HG03095 (cell line): ENCODE data around the gene EBPL.
"Not testable (repeated sequence)": the region's sequence is repeated elsewhere in the genome, so short reads cannot be mapped to it uniquely, and the experiment has no call there.

Experiments
- ATAC-seq: cut with Tn5 transposase; IDR thresholded peaks from one replicate; pipeline ENCODE4 v1.9.1; 2021; ENCODE audit warnings: moderate library complexity; ENCODE audit not compliant: unreplicated experiment

EBPL gene

DNA sequence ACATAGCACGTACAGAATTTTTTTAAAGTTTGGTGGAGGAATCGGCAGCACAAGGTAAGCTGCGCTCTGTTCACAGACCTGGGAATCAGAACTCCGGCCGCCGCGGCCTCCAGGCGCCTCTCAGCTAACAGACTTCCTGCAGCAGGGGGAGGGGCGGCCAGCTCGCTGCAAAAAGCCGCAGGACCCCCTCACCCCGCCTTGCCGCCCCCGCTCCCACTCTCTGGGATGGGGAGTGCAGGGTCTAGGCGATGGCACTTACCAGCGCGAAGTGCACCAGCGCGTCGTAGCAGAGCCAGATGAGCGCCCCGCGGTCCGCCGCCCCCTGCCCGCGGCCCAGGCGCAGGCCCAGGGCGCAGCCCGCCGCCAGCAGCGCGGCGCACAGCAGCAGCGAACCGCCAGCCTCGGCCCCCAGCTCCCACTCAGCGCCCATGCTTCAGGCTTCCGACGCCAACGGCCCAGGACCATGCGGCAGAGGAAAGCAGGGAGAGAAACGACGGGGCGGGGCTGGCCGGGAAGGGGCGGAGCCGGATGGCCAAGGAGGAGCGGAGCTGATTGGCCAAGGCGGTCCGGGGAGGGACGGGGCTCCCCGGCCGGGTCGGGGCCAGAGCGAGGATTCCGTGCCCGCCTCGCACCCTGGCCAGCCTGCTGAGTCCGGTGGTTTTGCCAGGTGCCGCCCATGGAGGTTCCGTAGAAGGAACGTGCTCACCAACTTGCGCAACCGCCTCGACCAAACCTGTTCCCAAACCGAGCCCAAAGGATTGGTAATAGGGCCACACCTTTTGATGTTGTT lies at the start of gene EBPL:
Gene EBPL (minus strand): TSS at position 492 of the 790 bp plus-strand sequence. CDS start 62 bp downstream, at position 430.
- ATAC-seq = peak; percentile 99

DNA sequence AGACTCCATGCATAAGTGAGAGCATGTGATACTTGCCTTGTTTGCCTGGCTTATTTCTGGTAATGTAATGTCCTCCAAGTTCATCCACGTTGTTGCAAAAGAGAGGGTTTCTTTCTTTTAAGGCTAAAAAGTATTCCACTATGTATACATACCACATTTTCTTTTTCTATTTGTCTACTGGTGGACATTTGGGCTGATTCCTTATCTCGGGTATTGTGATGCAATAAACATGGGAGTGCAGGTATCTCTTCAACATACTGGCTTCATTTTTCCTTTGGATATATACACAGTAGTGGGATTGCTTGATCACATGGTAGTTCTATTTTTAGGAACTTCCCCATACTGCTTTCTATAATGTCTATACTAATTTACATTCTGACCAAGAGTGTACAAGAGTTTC lies 49.6 kb upstream of the EBPL start:
- ATAC-seq = no peak

DNA sequence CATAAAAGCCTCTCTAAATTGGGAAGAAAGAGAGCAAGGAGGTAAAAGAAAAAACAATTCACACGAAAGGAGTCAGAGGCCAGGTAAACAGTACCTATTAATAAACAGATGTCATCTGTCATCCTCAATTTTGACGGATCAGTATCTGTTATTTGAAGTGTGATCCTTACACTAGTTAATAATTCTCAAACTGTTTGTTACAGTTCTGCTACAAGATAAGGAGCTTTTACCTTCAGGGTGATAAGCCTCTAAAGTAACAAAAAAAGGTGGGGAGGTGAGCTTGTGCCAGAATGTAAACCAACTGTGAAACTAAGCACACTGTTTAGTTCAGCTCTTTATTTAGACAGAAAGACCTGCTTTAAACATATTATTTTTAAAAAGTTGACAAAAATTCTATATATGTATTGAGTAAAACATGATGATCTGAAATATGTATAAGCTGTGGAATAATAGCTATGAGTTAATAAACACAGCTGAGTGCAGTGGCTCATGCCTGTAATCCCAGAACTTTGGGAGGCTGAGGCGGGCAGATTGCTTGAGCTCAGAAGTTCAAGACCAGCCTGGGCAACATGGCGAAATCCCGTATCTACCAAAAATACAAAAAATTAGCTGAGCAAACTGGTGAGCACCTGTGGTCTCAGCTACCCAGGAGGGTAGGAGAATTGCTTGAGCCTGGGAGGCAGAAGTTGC lies 48.4 kb upstream of the EBPL start:
- no peak for ATAC-seq

DNA sequence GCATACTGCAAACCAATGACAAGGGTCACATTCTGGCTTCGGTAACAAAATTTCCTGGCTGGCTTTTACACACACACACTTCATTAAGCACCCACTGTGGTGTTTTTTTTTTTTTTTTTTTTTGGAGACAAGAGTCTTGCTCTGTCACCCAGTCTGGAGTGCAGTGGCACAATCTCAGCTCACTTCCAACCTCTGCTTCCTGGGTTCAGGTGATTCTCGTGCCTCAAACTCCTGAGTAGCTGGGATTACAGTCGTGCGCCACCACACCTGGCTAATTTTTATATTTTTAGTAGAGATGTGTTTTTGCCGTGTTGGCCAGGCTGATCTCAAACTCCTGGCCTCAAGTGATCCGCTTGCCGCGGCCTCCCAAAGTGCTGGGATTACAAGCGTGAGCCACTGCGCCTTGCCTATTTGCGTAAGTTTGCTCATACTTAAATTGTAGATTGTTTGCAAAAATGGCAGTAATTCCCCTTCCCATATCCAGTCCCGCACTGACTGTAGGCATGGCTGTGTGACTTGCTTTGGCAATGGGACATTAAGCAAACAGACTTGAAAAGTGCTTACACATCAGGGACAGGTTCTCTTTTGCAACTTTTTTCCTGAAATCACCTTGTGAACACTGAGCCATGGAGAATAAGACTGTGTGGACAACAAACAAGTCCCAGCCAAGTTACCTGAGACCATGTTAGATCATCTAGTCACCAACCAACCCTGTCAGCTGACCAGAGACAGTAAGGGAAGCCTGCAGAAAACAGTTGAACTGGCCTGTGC lies 42.1 kb upstream of the EBPL start:
- no peak for ATAC-seq

DNA sequence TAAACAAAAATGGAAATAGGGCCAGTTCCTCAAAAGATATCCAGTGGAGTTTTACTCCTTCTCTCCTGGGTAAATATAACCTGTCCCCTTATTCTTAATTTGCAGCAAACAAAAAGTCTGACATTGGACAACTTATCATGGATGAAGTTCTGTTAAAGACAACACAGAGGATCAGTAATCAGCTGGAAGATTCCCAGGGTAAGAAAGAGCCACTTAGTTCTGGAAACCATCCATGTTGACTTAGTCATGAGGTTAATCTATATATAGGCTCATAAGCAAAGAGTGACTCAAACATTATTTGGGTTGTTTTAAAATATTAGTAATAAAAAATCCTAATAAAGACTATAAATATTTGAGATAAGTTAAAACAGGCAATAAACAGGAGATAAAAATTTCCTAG lies 40.5 kb upstream of the EBPL start:
- ATAC-seq = no peak

DNA sequence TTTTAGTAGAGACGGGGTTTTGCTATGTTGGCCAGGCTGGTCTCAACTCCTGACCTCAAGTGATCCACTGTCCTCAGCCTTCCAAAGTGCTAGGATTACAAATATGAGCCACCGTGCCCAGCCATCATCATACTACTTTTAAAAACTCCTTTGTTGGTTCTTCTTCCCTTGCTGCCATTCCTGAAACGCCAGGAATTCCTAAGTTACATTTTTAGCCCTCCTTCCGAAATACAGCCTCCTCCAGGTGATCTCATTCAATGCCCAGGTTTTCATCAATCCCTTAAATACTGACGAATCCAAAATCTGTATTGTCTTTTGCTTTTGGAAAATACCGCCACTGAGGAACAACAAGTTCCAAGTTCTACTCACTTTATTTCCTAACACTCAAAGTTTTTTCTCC lies 25.3 kb upstream of the EBPL start:
- no peak for ATAC-seq

DNA sequence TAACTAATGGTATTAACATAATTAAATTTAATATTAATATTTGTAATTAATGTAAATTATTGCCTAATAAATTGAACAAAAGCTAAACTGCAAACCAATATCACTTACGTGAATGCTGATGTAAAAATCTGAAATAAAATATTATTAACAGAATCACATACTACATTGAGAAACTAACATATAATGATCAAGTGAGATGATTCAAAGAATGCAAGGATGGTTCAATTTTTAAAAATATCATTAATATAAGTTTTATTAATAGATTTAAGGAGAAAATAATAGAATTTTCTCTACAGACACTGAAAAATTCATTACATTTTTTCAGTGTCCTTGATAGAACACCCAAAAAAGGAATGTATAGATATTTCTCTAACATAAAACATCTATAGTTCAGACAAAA lies 23.5 kb upstream of the EBPL start:
- no peak for ATAC-seq

DNA sequence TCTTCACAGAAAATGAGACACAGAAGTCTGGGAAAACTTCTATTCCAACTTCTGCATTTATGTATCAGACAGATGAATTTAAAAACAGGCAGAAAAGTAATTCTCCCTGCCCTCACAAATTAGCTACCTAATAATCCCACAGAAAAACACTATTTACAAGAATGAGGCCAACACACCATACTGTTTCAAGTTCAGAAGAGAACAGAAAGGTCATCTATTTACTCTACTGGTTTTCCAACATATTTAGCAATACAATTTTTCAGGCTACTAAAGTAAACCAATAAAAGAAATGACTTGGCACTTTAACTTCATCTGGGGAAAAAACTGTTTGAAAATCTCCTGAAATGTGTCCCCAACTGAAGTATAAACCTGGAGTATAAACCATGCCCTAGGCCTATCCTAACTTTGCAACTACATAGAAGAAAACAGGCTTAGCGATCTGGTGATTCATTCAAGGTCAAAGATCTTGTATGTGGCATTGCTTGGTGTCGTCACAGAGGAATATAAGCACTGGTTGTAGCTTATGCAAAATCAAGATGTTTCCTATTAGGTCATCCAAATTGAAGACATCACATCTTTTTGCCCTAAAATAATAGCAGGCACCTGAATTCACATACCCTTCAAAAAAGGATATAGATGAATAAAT lies 20.1 kb upstream of the EBPL start:
- no peak for ATAC-seq

DNA sequence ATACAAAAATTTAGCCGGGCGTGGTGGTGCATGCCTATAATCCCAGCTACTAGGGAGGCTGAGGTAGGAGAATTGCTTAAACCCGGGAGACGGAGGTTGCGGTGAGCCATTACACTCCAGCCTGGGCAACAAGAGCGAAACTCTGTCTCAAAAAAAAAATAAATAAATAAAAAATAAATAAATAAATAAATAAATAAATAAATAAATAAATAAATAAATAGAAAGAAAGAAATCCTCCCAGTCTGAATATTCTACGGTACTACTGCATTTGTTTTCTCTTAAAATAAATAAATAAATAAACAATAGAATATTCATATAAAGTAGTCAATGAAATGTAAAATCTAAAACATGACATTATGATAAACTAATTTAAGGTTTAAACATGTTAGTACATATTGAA lies 13.0 kb upstream of the EBPL start:
- not testable (repeated sequence) for ATAC-seq

DNA sequence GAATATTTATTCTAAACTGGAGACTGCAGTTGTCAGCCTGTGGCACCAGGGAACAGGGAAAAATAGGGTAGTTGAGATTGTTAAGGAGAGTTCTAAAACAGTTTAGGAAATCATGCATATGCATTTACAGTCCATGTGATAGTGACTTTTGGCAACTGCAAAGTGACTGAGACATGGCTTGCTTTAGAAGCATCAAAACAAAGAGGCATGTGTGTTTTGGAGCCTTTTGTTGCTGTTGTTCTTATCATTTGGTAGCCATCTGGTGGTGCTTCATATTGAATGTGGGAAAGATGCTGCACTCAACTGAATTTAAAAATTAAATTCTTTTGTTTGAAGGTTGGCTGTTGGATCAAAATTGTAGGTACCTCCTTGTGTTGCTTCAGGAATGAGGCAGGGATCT lies 10.2 kb upstream of the EBPL start:
- no peak for ATAC-seq

DNA sequence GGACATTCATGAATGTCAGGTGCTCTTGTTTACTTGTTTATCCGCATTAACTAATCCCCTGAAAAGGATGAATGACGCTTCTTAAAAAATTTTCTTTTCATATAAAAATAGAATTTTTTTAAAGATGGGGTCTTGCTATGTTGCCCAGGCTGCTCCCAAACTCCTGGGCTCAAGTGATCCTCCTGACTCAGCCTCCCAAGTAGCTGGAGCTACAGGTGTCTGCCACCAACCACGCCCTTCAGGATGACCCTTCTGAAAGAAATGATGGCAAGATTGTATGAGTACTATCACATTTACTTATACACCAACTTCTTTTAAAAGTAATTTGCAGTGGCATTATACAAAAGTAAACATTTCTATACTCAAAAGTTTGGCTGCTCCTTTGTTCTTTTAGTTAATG lies 6.2 kb upstream of the EBPL start:
- ATAC-seq = no peak

DNA sequence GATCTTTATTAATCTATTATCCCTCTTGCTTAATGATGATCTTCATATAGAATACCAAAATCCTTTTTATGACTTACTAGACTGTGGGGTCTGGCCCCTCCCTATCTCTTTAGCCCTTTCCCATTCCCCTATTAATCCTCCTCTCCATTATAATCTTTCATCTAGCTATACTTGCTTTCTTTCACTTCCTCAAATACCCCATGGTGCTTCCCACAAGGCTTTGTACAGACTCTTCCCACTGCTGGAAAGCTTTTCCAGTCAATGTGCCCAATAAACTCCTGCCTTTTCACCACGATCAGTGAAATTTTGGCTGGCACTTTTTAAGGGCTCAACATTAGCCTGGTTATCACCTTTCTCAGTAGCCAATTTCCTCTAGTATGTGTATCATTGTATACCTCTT lies 3.2 kb upstream of the EBPL start:
- no peak for ATAC-seq

DNA sequence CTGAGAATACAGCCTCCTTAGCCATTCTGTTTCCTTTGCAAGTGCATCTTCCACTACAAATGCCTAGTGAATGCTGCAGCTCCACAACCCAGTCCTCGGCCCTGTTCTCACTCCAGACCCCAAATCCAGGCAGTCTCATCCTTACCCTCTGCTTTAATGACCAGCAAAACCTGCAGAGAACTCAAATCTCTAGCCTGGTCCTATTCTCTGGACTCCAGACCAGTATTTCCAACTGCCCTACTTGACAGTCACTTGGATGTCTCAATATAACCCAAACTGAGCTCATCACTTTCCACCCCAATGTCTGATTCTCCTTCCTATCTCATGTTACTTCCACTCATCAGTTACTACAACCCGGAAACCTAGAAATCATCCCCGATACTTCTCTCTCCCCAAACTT lies 2.6 kb upstream of the EBPL start:
- no peak for ATAC-seq

DNA sequence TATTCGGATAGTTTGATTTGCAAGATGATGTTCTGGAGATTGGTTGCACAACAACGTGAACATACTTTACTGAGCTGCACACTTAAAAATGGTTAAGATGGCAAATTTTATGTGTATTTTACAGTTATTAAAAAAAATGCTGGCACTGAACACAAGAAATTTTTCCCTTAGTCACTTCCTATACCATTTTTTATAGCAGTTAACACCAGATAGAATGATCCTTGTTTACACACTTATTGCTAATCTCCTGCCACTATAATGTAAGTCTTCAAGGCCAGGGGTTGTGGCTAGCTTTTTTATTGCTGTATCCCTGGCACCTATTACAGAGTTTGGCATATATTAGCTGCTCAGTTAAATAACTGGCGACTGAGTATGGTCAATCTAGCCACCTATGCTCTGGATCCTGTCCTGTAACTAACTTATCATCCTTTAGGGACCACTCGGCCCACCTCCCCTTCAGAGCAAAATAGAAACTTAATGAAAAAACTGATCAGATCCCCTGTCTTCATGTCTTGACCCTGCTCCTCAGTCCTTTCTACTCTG lies 2.0 kb upstream of the EBPL start:
- no peak for ATAC-seq

DNA sequence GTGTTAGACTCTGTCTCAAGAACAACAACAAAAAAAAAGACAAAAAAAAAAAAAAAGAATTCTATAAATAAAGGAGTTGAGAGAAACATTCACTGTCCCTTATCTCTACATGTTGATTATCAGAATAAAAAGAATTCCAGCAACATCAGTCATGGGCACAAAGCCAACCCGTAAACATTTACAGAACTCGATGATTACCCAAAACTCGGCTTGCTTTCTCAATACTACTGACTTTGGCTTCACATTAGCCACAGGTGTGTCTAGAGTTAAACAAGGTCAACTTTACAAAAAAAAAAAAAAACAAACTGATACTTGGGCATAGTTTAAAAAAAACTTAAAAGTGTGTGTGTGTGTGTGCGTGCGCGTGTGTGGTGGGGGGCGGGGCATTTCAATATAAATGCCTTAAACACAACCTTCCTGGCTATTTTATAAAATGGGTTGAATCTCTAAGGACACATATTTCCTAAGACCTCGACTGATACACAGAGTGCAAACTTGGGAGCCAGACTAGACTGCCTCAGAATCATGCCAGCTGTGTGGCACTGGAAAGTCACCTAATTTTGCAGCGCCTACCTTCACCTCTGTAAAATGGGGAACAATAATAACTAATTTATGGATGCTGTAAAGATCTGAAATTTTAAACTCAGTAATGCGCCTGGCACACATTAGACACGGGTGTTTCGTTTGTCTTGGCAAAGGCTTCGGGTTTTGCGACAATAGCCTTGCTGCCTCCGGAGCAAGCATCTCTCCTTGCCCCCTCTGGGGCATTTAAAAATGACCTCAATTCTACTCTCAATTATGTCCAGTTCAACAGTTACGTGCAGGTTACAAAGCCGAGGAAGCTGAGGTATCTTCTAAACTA lies 922 bp downstream of the EBPL start:
- peak; percentile 12 for ATAC-seq

DNA sequence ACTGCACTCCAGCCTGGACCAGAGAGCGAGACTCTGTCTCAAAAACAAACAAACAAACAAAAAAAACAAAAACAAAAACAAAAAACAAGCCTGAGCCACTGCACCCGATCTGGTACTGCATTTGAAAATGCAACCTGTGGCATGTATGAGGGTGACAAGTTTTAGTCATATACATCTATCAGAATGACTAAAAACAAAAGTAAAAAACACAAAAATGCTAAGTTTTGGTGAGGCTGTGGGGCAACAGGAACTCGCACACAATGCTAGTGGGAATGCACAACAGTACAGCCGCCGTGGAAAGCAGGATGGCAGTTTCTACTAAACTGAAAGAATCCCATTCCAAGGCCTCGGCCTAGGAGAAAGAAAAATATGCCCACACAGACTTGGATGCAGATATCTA lies 7.8 kb downstream of the EBPL start:
- no peak for ATAC-seq

DNA sequence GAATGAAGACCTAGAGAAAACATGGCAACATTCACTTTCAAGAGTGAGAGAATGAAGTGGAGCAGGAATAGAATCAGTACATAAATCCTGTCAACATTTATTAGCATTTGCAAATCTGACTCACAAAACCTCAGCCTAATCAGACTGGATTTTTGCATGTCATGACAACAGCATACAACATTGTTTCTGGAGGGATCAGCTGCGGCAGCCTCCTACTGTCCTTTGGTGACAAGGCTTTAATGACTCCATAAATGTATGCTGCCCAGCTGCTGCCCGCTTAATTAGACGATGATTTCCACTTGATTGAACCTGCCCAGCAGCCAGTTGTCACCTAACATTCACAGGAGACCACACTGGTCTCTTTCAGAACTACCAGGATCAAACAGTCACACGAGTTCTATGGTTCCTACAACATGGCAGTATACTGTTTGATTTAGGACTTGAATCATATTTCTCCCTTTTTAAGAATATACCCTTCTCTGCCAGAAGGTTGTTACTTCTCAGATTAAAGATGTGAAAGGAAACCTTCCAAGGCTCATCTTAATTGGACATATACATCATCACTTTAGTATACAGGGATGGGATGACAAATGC lies 9.3 kb downstream of the EBPL start:
- no peak for ATAC-seq

DNA sequence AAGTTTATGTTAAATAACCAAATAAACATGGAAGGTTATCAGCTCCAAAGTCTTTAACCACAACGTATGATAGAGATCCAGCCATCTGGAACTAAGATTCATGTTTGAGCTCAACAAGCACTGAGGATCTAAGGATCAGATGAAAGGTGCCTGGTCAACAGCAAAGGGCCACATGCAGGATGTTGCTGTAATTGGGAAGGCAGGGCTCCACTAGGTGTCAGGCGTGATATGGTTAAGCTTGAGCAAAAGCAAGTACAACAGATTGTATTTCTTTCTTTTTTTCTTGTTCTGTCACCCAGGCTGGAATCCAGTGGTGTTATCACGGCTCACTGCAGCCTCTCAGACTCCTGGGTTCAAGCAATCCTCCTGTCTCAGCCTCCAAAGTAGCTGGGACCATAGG lies 12.0 kb downstream of the EBPL start:
- no peak for ATAC-seq

DNA sequence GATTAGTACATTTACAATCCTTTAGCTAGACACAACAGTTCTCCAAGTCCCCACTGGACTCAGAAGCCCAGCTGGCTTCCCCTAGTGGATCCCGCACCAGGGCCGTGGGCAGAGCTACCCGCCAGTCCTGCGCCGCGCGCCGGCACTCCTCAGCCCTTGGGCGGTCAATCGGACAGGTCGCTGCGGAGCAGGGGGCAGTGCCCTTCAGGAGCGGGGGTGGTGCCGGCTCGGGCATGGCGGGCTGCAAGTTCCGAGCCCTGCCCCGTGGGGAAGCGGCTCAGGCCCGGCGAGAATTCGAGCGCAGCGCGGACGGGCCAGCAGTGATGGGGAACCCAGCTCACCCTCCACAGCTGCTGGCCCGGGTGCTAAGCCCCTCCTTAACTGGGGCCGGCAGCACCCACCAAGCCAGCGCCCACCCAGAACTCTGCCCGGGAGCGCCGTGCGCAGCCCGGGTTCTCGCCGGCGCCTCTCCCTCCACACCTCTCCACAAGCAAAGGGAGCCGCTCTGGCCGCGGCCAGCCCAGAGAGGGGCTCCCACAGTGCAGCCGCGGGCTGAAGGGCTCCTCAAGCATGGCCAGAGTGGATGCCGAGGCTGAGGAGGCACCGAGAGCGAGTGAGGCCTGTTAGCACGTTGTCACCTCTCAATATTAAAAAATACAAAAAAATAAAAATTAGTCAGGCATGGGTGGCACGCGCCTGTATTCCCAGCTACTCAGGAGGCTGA lies 12.9 kb downstream of the EBPL start:
- no peak for ATAC-seq
